Left ventricle myocardium inferior (tissue), 1 donor: ENCODE results near the gene ITGB1BP1. TPM values are rescaled to one million over a fixed set of nuclear protein-coding genes. Genes with fewer than 3 reads are reported as not detected.

Experiments used
- DNase-seq: peaks from one replicate; pipeline ENCODE4 v3.0.0-alpha.2; 2020
- H3K27ac ChIP-seq: fragments of 200-600 bp; replicated peaks from 2 replicates; pipeline ENCODE4 v1.8.0; 2021
- H3K27me3 ChIP-seq: fragments of 200-600 bp; 2 replicates; pipeline ENCODE4 v1.8.0; 2021; ENCODE audit warnings: low read depth
- H3K36me3 ChIP-seq: fragments of 200-600 bp; 2 replicates; pipeline ENCODE4 v1.8.0; 2021
- H3K4me1 ChIP-seq: fragments of 200-600 bp; 2 replicates; pipeline ENCODE4 v1.8.0; 2021
- H3K4me3 ChIP-seq: fragments of 200-600 bp; 2 replicates; pipeline ENCODE4 v1.8.0; 2021; ENCODE audit warnings: mild to moderate bottlenecking, moderate library complexity
- H3K9me3 ChIP-seq: fragments of 200-600 bp; replicated peaks from 2 replicates; pipeline ENCODE4 v1.8.0; 2021
- intact Hi-C: fragments of 100-400 bp; cut with micrococcal nuclease; formaldehyde crosslinking; loops from one replicate; pipeline ENCODE4 v1.11.0; 2022
- total RNA-seq: library from RNA; stranded (reverse); fragmentation: NEBNext Ultra II Directional; extraction: Animal tissue kit (Norgen Biotek cat#: 25700); gene quantifications from one replicate; pipeline ENCODE4 v1.2.1, GENCODE V29; 2021
- TF ChIP-seq, protein P1 (sequence below): fragments of 200-600 bp; IDR thresholded peaks from 2 replicates; pipeline ENCODE4 v1.8.0; 2021; ENCODE audit warnings: antibody characterized with exemption, mild to moderate bottlenecking, borderline replicate concordance
- donor health status: DM: no; HTN: yes; CAD: no; lungs with severe emphysema.

The ITGB1BP1 gene
- total RNA-seq, 1 donor from 2014 or later, result 75.6 TPM

DNA sequence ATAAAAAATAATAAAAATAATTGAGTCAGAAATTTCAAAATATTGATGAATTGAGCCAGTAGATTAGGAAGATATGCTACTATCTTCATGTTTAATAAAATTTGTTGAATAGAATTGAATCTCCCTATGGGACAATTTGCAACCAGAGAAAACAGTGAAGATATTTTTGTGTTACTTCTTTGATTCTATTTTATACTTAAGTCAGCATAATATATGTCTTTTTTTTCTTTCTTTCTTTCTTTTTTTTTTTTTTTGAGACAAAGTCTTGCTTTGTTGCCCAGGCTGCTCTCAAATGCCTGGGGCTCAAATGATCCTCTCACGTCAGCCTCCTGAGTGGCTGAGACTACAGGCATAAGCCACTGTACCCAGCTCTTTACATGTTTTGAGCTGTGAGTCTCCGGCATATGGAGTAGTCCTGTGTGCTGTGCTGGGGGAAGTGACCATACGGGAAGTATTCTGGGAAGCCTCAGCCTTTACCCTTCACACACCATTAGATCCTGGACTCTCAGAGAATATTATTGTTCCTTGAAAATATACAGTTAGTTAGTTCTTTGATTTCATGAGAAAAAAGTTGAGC lies 37.2 kb upstream of the ITGB1BP1 start:
- H3K27ac ChIP-seq, result no peak overlapping the region
- intact Hi-C loops, result no loop called here
- H3K36me3 ChIP-seq, result peaks cover 61% of the 10 kb centered on the region
- no peak overlapping the region for H3K4me3 ChIP-seq
- DNase-seq, result no peak
- H3K4me1 ChIP-seq, result no peaks in the 10 kb centered on the region
- no peaks in the 10 kb centered on the region for H3K9me3 ChIP-seq
- no peaks in the 10 kb centered on the region for H3K27me3 ChIP-seq
- TF ChIP-seq, protein P1, sequence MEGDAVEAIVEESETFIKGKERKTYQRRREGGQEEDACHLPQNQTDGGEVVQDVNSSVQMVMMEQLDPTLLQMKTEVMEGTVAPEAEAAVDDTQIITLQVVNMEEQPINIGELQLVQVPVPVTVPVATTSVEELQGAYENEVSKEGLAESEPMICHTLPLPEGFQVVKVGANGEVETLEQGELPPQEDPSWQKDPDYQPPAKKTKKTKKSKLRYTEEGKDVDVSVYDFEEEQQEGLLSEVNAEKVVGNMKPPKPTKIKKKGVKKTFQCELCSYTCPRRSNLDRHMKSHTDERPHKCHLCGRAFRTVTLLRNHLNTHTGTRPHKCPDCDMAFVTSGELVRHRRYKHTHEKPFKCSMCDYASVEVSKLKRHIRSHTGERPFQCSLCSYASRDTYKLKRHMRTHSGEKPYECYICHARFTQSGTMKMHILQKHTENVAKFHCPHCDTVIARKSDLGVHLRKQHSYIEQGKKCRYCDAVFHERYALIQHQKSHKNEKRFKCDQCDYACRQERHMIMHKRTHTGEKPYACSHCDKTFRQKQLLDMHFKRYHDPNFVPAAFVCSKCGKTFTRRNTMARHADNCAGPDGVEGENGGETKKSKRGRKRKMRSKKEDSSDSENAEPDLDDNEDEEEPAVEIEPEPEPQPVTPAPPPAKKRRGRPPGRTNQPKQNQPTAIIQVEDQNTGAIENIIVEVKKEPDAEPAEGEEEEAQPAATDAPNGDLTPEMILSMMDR, result no peak

- DNase-seq, result no peak
- Histone ChIP-seq H3K27me3 (no peaks in the 10 kb centered on the region), H3K4me1 (no peaks in the 10 kb centered on the region), H3K9me3 (no peaks in the 10 kb centered on the region), H3K27ac (no peak overlapping the region), H3K4me3 (no peak overlapping the region), H3K36me3 (peaks cover 72% of the 10 kb centered on the region)
- intact Hi-C loops, result no loop called here
- TF ChIP-seq, protein P1, result no peak
These were observed 27.9 kb upstream of the ITGB1BP1 start for GRCh38 chr2:9451231-9451630.

DNA sequence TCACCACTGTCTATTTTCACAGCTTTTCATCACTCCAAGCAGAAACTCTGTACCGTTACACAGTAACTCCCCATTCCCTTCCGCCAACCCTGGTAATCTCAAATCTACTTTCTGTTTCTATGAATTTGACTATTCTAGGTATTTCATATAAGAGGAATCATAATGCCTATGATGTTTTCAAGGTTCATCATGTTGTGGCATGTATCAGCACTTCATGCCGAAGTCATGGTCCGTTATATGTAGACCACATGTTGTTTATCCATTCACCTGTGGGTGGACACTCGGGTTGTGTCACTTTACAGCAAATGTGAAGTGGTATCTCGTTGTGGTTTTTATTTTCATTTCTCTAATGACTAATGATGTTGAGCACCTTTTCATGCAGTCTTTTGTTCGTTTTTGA lies 21.8 kb upstream of the ITGB1BP1 start:
- intact Hi-C loops, result no loop called here
- Histone ChIP-seq H3K4me3 (no peak overlapping the region), H3K27me3 (no peaks in the 10 kb centered on the region), H3K36me3 (peaks cover 81% of the 10 kb centered on the region), H3K4me1 (no peaks in the 10 kb centered on the region), H3K27ac (no peak overlapping the region), H3K9me3 (no peaks in the 10 kb centered on the region)
- DNase-seq, result no peak
- TF ChIP-seq, protein P1, result no peak

DNA sequence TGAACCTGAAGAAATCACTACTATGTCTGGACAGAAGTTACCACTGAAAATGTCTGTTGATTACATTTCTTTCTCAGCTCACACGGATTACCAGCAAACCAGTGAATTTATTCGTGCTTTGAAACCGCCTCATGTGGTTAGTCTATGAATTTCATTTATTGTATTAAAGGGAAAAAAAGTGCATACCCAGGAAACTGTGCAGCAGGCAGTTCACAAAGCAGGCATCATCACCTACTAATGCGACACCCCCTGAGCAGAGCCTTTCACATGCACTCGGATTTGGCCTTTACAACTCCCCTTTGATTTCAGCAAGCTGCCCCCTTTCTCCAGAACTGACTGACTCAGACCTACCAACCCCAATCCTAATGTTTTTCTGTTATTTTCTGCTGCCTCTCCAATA lies 20.2 kb upstream of the ITGB1BP1 start:
- Histone ChIP-seq H3K4me3 (no peak overlapping the region), H3K27ac (no peak overlapping the region), H3K27me3 (no peaks in the 10 kb centered on the region), H3K4me1 (no peaks in the 10 kb centered on the region), H3K36me3 (peaks cover 78% of the 10 kb centered on the region), H3K9me3 (no peaks in the 10 kb centered on the region)
- intact Hi-C loops, result no loop called here
- TF ChIP-seq, protein P1, result no peak
- no peak for DNase-seq

DNA sequence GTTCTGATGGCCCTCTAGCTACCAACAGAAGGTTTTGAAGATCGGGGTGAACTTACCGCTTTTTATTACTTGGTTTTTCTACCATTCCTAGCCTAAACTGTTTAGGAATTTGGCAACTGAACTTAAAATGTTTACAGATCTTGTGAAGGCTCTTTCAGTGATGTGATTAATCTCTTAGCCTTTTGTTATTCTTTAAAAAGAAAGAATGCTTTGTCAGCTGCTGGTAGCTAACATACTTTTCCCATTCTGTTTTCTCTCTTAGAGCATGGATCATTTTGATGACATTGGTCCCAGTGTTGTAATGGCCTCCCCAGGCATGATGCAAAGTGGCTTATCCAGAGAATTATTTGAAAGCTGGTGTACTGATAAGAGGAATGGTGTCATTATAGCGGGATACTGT lies 18.2 kb upstream of the ITGB1BP1 start:
- Histone ChIP-seq H3K4me3 (no peak overlapping the region), H3K27ac (no peak overlapping the region), H3K27me3 (no peaks in the 10 kb centered on the region), H3K4me1 (no peaks in the 10 kb centered on the region), H3K9me3 (no peaks in the 10 kb centered on the region), H3K36me3 (peaks cover 91% of the 10 kb centered on the region)
- intact Hi-C loops, result no loop called here
- DNase-seq, result no peak
- TF ChIP-seq, protein P1, result no peak
